H9 (cell line): ENCODE measurements around the gene ZNF679. TPM values are rescaled to one million over a fixed set of nuclear protein-coding genes. Genes with fewer than 3 reads are reported as not detected.
"Not testable (repeated sequence)": the region's sequence is repeated elsewhere in the genome, so short reads cannot be mapped to it uniquely, and the experiment has no call there.

Experiments used
- DNase-seq: peaks from one replicate; pipeline ENCODE4 v3.0.0-alpha.2; 2017
- H2AFZ ChIP-seq: one replicate; pipeline ENCODE4 v1.6.1; 2013; ENCODE audit warnings: mild to moderate bottlenecking, low read length, control low read depth, moderate library complexity
- H2AK5ac ChIP-seq: 2 replicates; pipeline ENCODE4 v1.6.1; 2013; ENCODE audit warnings: low read length, control low read depth, mixed read lengths; ENCODE audit not compliant: insufficient read length
- H2BK120ac ChIP-seq: one replicate; pipeline ENCODE4 v1.6.1; 2013; ENCODE audit warnings: low read depth, mild to moderate bottlenecking, low read length, control low read depth, inconsistent platforms; ENCODE audit not compliant: poor library complexity, severe bottlenecking
- H2BK12ac ChIP-seq: 2 replicates; pipeline ENCODE4 v1.6.1; 2013; ENCODE audit warnings: low read length, control low read depth, mixed read lengths, low read depth; ENCODE audit not compliant: insufficient read length
- H2BK15ac ChIP-seq: 2 replicates; pipeline ENCODE4 v1.6.1; 2013; ENCODE audit warnings: low read depth, low read length, control low read depth
- H2BK20ac ChIP-seq: one replicate; pipeline ENCODE4 v1.6.1; 2013; ENCODE audit warnings: low read depth, mild to moderate bottlenecking, low read length, control low read depth, inconsistent platforms; ENCODE audit not compliant: poor library complexity, severe bottlenecking
- H2BK5ac ChIP-seq: 2 replicates; pipeline ENCODE4 v1.6.1; 2013; ENCODE audit warnings: low read length, control low read depth, mixed read lengths; ENCODE audit not compliant: insufficient read length
- H3K14ac ChIP-seq: 2 replicates; pipeline ENCODE4 v1.6.1; 2013; ENCODE audit warnings: low read length, control low read depth; ENCODE audit not compliant: insufficient read depth
- H3K18ac ChIP-seq: 2 replicates; pipeline ENCODE4 v1.6.1; 2013; ENCODE audit warnings: low read depth, mild to moderate bottlenecking, mixed read lengths, low read length, control low read depth; ENCODE audit not compliant: insufficient read length
- H3K23ac ChIP-seq: 2 replicates; pipeline ENCODE4 v1.6.1; 2013; ENCODE audit warnings: low read length, control low read depth, mixed read lengths, low read depth; ENCODE audit not compliant: insufficient read length
- H3K23me2 ChIP-seq: 2 replicates; pipeline ENCODE4 v1.6.1; 2013; ENCODE audit warnings: low read depth, mild to moderate bottlenecking, mixed read lengths, low read length, control low read depth; ENCODE audit not compliant: insufficient read length, poor library complexity, severe bottlenecking
- H3K27ac ChIP-seq: 2 replicates; pipeline ENCODE4 v1.5.1; 2013; ENCODE audit warnings: low read length, control low read depth, mixed read lengths, low read depth; ENCODE audit not compliant: insufficient read length
- H3K27me3 ChIP-seq: 2 replicates; pipeline ENCODE4 v1.6.1; 2013; ENCODE audit warnings: low read length, control low read depth, inconsistent platforms; ENCODE audit not compliant: insufficient read depth
- H3K4ac ChIP-seq: 2 replicates; pipeline ENCODE4 v1.6.1; 2013; ENCODE audit warnings: low read depth, mild to moderate bottlenecking, control low read depth, inconsistent platforms, low read length, moderate library complexity
- H3K4me1 ChIP-seq: 2 replicates; pipeline ENCODE4 v1.6.1; 2013; ENCODE audit warnings: low read length, control low read depth, inconsistent platforms; ENCODE audit not compliant: insufficient read depth
- H3K4me2 ChIP-seq: 2 replicates; pipeline ENCODE4 v1.6.1; 2013; ENCODE audit warnings: low read length, control low read depth, mixed read lengths; ENCODE audit not compliant: insufficient read length, insufficient read depth
- H3K56ac ChIP-seq: 2 replicates; pipeline ENCODE4 v1.6.1; 2013; ENCODE audit warnings: low read depth, mild to moderate bottlenecking, mixed read lengths, low read length, control low read depth; ENCODE audit not compliant: insufficient read length
- H3K79me1 ChIP-seq: 2 replicates; pipeline ENCODE4 v1.6.1; 2013; ENCODE audit warnings: low read depth, mild to moderate bottlenecking, moderate library complexity, low read length, control low read depth, inconsistent platforms; ENCODE audit not compliant: insufficient read depth, poor library complexity, severe bottlenecking
- H3K79me2 ChIP-seq: 2 replicates; pipeline ENCODE4 v1.6.1; 2013; ENCODE audit warnings: low read length, control low read depth, inconsistent platforms; ENCODE audit not compliant: insufficient read depth
- H3K9ac ChIP-seq: 2 replicates; pipeline ENCODE4 v1.6.1; 2013; ENCODE audit warnings: low read length, control low read depth, mixed read lengths; ENCODE audit not compliant: insufficient read length; ENCODE audit errors: extremely low read depth
- H3K9me3 ChIP-seq: one replicate; pipeline ENCODE4 v1.6.1; 2013; ENCODE audit warnings: low read depth, low read length, inconsistent platforms; ENCODE audit not compliant: control insufficient read depth
- H3T11ph ChIP-seq: one replicate; pipeline ENCODE4 v1.6.1; 2013; ENCODE audit warnings: mild to moderate bottlenecking, low read length, control low read depth, inconsistent platforms
- H4K20me1 ChIP-seq: one replicate; pipeline ENCODE4 v1.6.1; 2013; ENCODE audit not compliant: control insufficient read depth, insufficient read length, insufficient read depth
- H4K5ac ChIP-seq: 2 replicates; pipeline ENCODE4 v1.6.1; 2013; ENCODE audit warnings: low read depth, mild to moderate bottlenecking, mixed read lengths, low read length, control low read depth; ENCODE audit not compliant: insufficient read length
- H4K8ac ChIP-seq: replicated peaks from 2 replicates; pipeline ENCODE4 v1.6.1; 2013; ENCODE audit warnings: low read length, control low read depth, mixed read lengths, low read depth; ENCODE audit not compliant: insufficient read length
- H4K91ac ChIP-seq: 2 replicates; pipeline ENCODE4 v1.6.1; 2013; ENCODE audit warnings: low read depth, mild to moderate bottlenecking, moderate library complexity, mixed read lengths, low read length, control low read depth; ENCODE audit not compliant: insufficient read length
- H3K27ac Mint-ChIP-seq, 3 experiments: 2 replicates in 2 of 3; 3 replicates in 1 of 3; pipeline ENCODE4 v1.8.0; 2020 to 2021; ENCODE audit warnings: mixed read lengths in 3 of 3, mild to moderate bottlenecking in 1 of 3, moderate library complexity in 1 of 3
- H3K27me3 Mint-ChIP-seq: 2 replicates; pipeline ENCODE4 v1.8.0; 2021; ENCODE audit warnings: low read depth, mild to moderate bottlenecking, moderate library complexity, mixed read lengths
- H3K36me3 Mint-ChIP-seq, 3 experiments: 2 replicates in 2 of 3; 3 replicates in 1 of 3; pipeline ENCODE4 v1.8.0; 2020 to 2021; ENCODE audit warnings: low read depth in 3 of 3, mixed read lengths in 3 of 3; ENCODE audit not compliant: insufficient read depth in 1 of 3
- H3K4me1 Mint-ChIP-seq, 2 experiments: 2 replicates each; pipeline ENCODE4 v1.8.0; 2020; ENCODE audit warnings: mixed read lengths in 2 of 2
- H3K4me3 Mint-ChIP-seq, 2 experiments: 2 replicates in 1 of 2; 3 replicates in 1 of 2; pipeline ENCODE4 v1.8.0; 2020 to 2021; ENCODE audit warnings: mild to moderate bottlenecking in 2 of 2, mixed read lengths in 2 of 2, moderate library complexity in 1 of 2
- H3K9me3 Mint-ChIP-seq, 2 experiments: 2 replicates in 1 of 2; 3 replicates in 1 of 2; pipeline ENCODE4 v1.8.0; 2020; ENCODE audit warnings: mild to moderate bottlenecking in 2 of 2, mixed read lengths in 2 of 2, moderate library complexity in 1 of 2
- WGBS: extraction: QIAGEN DNeasy Blood & Tissue Kit; methylation state at CpG from one replicate; pipeline ENCODE4 v1.1.7; 2013; ENCODE audit warnings: missing lambda C conversion rate, low lambda C conversion rate, mixed read lengths; ENCODE audit not compliant: insufficient read length; ENCODE audit errors: extremely low coverage; 5-methylcytosine and 5-hydroxymethylcytosine counted together
- long read RNA-seq: library from polyadenylated mRNA; unstranded; transcript quantifications from one replicate; pipeline ENCODE4 v2.0.0, GENCODE V29; 2020
- total RNA-seq: library from RNA; stranded (reverse); gene quantifications from 2 replicates; pipeline ENCODE4 v1.2.1, GENCODE V29; 2021

ZNF679 gene
- total RNA-seq = not detected in 2 replicates
- long read RNA-seq = 0 reads

- DNase-seq, H3K27ac ChIP-seq, H3K9ac ChIP-seq, H3K14ac ChIP-seq, H3K27me3 ChIP-seq, H3K27me3 Mint-ChIP-seq, H3K4me1 ChIP-seq, H4K91ac ChIP-seq, H3K56ac ChIP-seq, H3K23me2 ChIP-seq, H3K4me3 Mint-ChIP-seq, H3K27ac Mint-ChIP-seq, H3T11ph ChIP-seq, H4K20me1 ChIP-seq, H4K5ac ChIP-seq, H3K4me1 Mint-ChIP-seq, H3K4ac ChIP-seq, H3K23ac ChIP-seq, H3K18ac ChIP-seq, H2BK120ac ChIP-seq, H2AFZ ChIP-seq, H4K8ac ChIP-seq, H3K4me2 ChIP-seq, H2BK5ac ChIP-seq, H3K79me2 ChIP-seq, H2BK12ac ChIP-seq, H3K79me1 ChIP-seq, H2BK20ac ChIP-seq, H2BK15ac ChIP-seq, H2AK5ac ChIP-seq: not testable (repeated sequence)
- Mint-ChIP-seq H3K9me3 (peaks cover 96% of the 10 kb centered on the region in 2 experiments), H3K36me3 (peaks cover 0 to 32% (median 16%) of the 10 kb centered on the region in 3 experiments; a peak in 4 of 7 replicates)
- no CpG with 5 or more reads among the region's 1 CpG for WGBS
- peaks cover 92% of the 10 kb centered on the region for H3K9me3 ChIP-seq
Measured at GRCh38 chr7:64228174-64228573, at the start of gene ZNF679. Gene ZNF679 (plus strand): TSS chr7:64228474. CDS start chr7:64249118, 20,644 bp downstream.
